PFSK-1 (cell line): Measurements from ENCODE around the gene DRGX.

Experiments used
- FOXP2 ChIP-seq: optimal IDR thresholded peaks from 2 replicates; pipeline ENCODE3; 2011; ENCODE audit warnings: borderline replicate concordance, control low read depth, inconsistent platforms; ENCODE audit not compliant: insufficient read depth; ENCODE audit errors: extremely low read length, extremely low read depth
- POLR2AphosphoS5 ChIP-seq: IDR thresholded peaks from 2 replicates; pipeline ENCODE4 v1.6.1; 2012; ENCODE audit warnings: low read depth, mild to moderate bottlenecking, control low read depth, low read length, moderate library complexity
- SIN3A ChIP-seq: IDR thresholded peaks from 2 replicates; pipeline ENCODE4 v1.6.1; 2012; ENCODE audit warnings: mild to moderate bottlenecking, low read length, moderate library complexity, borderline replicate concordance; ENCODE audit not compliant: insufficient read depth
- TAF1 ChIP-seq: IDR thresholded peaks from 2 replicates; pipeline ENCODE4 v1.6.1; 2012; ENCODE audit warnings: low read length, control low read depth, borderline replicate concordance; ENCODE audit not compliant: insufficient read depth
- TF ChIP-seq, protein P1 (sequence below), 2 experiments: IDR thresholded peaks; 2 replicates each; pipeline versions ENCODE4 v1.6.1 to v1.8.0; 2011 to 2012; ENCODE audit warnings: low read depth in 2 of 2, low read length in 2 of 2, control low read depth in 1 of 2, inconsistent platforms in 1 of 2, mild to moderate bottlenecking in 1 of 2, moderate library complexity in 1 of 2; ENCODE audit not compliant: insufficient read depth in 1 of 2

Gene DRGX

GRCh38 chr10:49325916-49326783 is 69.7 kb downstream of the DRGX start:
- TF ChIP-seq FOXP2, result no peak
- no peak for TF ChIP-seq SIN3A
- no peak for TF ChIP-seq TAF1
- TF ChIP-seq, protein P1, sequence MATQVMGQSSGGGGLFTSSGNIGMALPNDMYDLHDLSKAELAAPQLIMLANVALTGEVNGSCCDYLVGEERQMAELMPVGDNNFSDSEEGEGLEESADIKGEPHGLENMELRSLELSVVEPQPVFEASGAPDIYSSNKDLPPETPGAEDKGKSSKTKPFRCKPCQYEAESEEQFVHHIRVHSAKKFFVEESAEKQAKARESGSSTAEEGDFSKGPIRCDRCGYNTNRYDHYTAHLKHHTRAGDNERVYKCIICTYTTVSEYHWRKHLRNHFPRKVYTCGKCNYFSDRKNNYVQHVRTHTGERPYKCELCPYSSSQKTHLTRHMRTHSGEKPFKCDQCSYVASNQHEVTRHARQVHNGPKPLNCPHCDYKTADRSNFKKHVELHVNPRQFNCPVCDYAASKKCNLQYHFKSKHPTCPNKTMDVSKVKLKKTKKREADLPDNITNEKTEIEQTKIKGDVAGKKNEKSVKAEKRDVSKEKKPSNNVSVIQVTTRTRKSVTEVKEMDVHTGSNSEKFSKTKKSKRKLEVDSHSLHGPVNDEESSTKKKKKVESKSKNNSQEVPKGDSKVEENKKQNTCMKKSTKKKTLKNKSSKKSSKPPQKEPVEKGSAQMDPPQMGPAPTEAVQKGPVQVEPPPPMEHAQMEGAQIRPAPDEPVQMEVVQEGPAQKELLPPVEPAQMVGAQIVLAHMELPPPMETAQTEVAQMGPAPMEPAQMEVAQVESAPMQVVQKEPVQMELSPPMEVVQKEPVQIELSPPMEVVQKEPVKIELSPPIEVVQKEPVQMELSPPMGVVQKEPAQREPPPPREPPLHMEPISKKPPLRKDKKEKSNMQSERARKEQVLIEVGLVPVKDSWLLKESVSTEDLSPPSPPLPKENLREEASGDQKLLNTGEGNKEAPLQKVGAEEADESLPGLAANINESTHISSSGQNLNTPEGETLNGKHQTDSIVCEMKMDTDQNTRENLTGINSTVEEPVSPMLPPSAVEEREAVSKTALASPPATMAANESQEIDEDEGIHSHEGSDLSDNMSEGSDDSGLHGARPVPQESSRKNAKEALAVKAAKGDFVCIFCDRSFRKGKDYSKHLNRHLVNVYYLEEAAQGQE (IDR thresholded peaks at IDR 0.05; ENCODE audit: insufficient read depth in 1 of 2, low read depth in 2 of 2, low read length in 2 of 2), result no peak
- TF ChIP-seq POLR2AphosphoS5, result no peak

GRCh38 chr10:49325131-49325915 is 70.6 kb downstream of the DRGX start:
- no peak for TF ChIP-seq POLR2AphosphoS5

DNA sequence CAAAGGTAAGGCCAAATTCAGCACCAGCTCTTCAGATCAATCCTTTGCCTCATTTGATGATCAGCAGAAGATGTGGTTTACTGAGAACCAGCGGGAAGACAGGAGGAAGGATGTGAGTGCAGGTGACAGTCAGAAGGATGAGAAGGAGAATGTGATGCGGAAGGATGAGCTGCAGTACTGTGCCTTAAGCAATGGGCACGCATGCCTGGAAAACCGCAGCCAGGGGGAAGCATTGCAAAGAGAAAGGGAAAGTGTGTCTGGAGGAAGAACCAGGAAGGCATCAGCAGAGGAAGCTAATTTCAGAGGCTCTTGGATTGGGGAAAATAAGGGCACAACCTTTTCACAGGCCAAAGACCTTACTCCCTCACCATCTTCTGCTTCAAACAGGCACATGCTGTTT is 71.2 kb downstream of the DRGX start:
- TF ChIP-seq POLR2AphosphoS5 (no peak), TAF1 (no peak), SIN3A (no peak), FOXP2 (no peak)
- TF ChIP-seq, protein P1 (IDR thresholded peaks at IDR 0.05; ENCODE audit: insufficient read depth in 1 of 2, low read depth in 2 of 2, low read length in 2 of 2), result no peak

DNA sequence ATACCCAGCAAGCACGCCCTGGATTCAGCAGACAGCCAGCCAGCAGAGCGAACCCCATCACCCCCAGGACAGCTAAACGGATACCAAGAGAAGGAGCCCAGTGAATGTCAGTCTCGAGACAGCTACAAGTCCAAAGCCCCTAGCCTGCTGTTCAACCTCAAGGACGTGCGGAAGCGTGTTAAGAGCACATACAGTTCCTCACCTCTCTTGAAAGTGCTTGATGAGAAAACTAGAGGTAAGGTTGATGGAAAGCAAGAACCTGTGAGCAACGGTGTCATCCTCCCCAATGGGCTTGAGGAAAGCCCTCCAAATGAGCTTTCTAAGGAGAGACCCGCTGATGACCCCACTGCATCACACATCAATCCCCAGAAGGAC is 72.0 kb downstream of the DRGX start:
- TF ChIP-seq TAF1, result no peak
- TF ChIP-seq FOXP2, result no peak
- TF ChIP-seq, protein P1 (IDR thresholded peaks at IDR 0.05; ENCODE audit: insufficient read depth in 1 of 2, low read depth in 2 of 2, low read length in 2 of 2), result no peak

DNA sequence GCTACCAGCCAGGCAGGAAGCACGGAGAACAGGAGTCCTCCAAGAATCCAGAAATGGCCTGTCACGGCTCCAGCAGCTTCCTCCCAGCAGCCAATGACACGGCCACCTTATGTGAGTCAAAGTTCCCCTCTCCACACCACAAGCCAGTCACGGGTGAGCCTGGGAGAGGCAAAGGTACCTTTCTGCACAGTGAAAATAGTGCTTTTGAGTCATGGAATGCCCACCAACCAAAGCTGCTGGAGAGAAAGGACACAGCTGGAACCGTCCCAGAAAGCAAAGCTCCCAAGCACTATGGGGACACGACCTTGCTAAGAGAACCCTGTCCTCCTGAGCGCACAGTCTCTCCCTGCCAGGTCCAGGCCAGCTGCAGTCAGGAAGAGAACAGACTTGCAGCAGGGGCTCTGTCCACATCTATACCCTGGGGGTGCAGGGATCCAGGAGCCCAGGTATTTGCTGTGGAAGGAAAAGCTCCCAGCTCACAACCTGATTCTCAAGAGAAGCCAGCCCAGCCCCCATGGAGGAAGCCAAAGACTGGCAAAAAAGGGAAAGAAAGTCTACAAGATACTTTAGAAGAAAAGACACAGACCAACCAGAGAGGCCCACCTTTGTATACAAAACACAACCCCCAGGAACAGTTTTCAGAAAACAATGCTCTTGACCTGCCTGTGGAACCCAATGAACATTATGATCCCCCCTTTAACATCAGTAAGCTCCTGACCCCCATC is 72.6 kb downstream of the DRGX start:
- TF ChIP-seq SIN3A (no peak), FOXP2 (no peak), POLR2AphosphoS5 (no peak), TAF1 (no peak)
- TF ChIP-seq, protein P1 (IDR thresholded peaks at IDR 0.05; ENCODE audit: insufficient read depth in 1 of 2, low read depth in 2 of 2, low read length in 2 of 2), result no peak
